ENCODE measurements around the gene PHYHIPL. TPM values are rescaled to one million over a fixed set of nuclear protein-coding genes. Genes with fewer than 3 reads are reported as not detected.

Gene PHYHIPL
- total RNA-seq, 1 donor from 2014 or later, result 0.23 TPM

DNA sequence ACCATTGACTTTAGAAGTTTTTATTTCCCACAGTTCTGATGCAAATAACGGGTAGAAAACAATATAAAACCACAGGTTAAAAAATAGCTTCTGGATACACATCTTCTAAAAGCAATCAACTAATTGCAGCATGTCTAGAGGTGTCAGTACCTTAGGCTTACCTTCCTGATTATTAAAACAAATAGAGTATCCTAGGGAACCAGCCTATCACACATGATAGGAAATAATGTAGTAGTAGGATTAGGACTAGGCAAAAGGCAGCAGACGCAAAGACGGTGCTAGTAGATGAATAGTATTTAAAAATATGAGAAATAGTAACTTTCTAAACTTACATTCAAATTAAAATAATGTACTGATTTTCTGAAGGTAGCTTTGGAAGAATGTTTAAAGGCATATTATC is 41.7 kb upstream of the PHYHIPL start:
- H3K4me3 ChIP-seq (ENCODE audit: low read depth, low read length), result no peak overlapping the region
- no peak for DNase-seq (ENCODE audit: low read depth)
- TF ChIP-seq, protein P1, sequence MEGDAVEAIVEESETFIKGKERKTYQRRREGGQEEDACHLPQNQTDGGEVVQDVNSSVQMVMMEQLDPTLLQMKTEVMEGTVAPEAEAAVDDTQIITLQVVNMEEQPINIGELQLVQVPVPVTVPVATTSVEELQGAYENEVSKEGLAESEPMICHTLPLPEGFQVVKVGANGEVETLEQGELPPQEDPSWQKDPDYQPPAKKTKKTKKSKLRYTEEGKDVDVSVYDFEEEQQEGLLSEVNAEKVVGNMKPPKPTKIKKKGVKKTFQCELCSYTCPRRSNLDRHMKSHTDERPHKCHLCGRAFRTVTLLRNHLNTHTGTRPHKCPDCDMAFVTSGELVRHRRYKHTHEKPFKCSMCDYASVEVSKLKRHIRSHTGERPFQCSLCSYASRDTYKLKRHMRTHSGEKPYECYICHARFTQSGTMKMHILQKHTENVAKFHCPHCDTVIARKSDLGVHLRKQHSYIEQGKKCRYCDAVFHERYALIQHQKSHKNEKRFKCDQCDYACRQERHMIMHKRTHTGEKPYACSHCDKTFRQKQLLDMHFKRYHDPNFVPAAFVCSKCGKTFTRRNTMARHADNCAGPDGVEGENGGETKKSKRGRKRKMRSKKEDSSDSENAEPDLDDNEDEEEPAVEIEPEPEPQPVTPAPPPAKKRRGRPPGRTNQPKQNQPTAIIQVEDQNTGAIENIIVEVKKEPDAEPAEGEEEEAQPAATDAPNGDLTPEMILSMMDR (conservative IDR thresholded peaks at IDR 0.05; ENCODE audit: low read depth, low read length), result no peak

DNA sequence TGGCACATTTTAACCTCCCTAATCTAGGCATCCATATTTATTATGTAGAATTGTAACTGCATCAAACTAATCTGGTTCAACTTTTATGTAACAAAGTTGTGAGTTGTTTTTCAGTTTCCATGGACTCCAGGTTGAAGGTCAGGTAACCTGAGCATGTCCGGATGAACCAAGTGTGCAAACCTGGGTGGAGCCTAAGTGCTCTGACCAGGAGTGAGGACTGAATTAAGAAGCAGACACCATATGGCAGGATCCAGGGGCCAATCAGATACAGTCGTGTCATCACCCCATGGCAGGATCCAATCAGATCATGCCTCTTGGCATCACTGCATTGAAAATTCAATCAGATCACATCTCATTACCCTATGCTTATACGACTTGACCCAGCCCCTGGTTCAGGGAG is 41.2 kb upstream of the PHYHIPL start:
- no peak overlapping the region for H3K4me3 ChIP-seq (ENCODE audit: low read depth, low read length)
- no peak for DNase-seq (ENCODE audit: low read depth)
- TF ChIP-seq, protein P1 (conservative IDR thresholded peaks at IDR 0.05; ENCODE audit: low read depth, low read length), result no peak

GRCh38 chr10:59138052-59138451 is 38.4 kb upstream of the PHYHIPL start:
- DNase-seq (ENCODE audit: low read depth), result no peak
- TF ChIP-seq, protein P1 (conservative IDR thresholded peaks at IDR 0.05; ENCODE audit: low read depth, low read length), result no peak
- H3K4me3 ChIP-seq (ENCODE audit: low read depth, low read length), result no peak overlapping the region

DNA sequence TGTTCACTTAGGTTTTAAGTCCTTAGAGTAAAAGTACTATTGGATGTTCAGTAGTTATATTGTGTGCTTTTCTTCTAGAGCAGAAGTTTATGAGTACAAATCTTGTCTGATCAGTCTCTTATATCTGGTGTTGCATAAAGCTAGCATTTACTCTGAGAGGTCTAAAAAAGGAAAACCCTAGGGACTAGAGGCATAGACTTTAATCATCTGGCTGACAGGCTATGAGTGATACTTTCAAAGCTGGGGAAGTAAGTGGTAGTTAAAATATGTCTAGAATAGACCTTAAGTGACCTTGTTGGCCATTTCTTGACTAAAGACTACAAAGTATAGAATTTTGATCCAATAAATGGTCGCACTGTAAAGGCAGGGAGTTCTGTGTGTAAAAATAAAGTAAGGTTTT is 32.9 kb upstream of the PHYHIPL start:
- no peak overlapping the region for H3K4me3 ChIP-seq (ENCODE audit: low read depth, low read length)
- TF ChIP-seq, protein P1 (conservative IDR thresholded peaks at IDR 0.05; ENCODE audit: low read depth, low read length), result no peak
- no peak for DNase-seq (ENCODE audit: low read depth)

DNA sequence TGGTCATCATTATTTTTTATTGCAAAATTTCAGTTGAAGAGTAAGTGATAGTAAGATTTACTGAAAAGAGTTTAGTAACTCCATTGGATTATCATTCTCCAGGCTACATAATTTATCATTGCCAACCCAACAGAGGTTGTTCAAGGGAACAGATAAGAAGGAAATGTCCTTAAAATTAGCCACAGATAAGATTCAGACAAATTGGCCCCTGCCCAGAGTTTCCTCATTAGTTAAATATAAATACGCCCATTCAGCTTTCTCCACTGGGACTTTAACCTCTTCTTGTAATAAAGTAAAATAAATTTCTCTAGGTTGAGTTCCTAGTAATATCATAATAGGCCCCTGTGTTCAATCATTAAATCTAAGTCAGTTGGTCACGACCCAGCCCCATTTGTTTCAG is 27.7 kb upstream of the PHYHIPL start:
- no peak for DNase-seq (ENCODE audit: low read depth)

GRCh38 chr10:59155556-59155955 is 20.9 kb upstream of the PHYHIPL start:
- TF ChIP-seq, protein P1 (conservative IDR thresholded peaks at IDR 0.05; ENCODE audit: low read depth, low read length), result no peak
- no peak for DNase-seq (ENCODE audit: low read depth)
- H3K4me3 ChIP-seq (ENCODE audit: low read depth, low read length), result no peak overlapping the region

More for the DNA sequence above, 27.7 kb upstream of the PHYHIPL start:
- TF ChIP-seq, protein P1 (conservative IDR thresholded peaks at IDR 0.05; ENCODE audit: low read depth, low read length), result no peak
- no peak overlapping the region for H3K4me3 ChIP-seq (ENCODE audit: low read depth, low read length)

DNA sequence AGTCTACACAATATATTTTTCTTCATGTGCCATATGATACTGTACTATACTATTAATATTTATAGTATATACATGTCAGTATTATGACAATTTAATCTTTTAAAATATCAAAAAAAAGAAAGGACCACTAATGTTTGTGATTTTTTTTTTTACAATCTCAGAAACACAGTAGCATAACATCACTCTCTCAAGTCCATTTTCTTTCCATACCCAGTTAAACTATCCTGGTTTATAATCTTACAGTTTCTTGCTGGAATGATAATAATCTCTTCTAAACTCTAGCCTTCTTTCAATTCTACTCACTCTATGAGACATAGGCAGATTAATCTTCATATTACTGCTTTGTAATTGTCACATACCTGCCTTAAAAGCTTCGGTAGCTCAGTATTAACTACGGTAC is 8.9 kb upstream of the PHYHIPL start:
- DNase-seq (ENCODE audit: low read depth), result no peak
- TF ChIP-seq, protein P1 (conservative IDR thresholded peaks at IDR 0.05; ENCODE audit: low read depth, low read length), result no peak
- H3K4me3 ChIP-seq (ENCODE audit: low read depth, low read length), result no peak overlapping the region

Data from epithelial cell of proximal tubule (primary cell).